SKM-1 (cell line): Measurements from ENCODE around the gene ATG5.
A peak's percentile ranks its signal among the peaks of the same experiment; 100 is the strongest.

Source experiments
- DNase-seq: peaks from one replicate; lab custom pipeline; 2025; ENCODE audit not compliant: unreplicated experiment; lab: John Stamatoyannopoulos, UW

ATG5 gene

DNA sequence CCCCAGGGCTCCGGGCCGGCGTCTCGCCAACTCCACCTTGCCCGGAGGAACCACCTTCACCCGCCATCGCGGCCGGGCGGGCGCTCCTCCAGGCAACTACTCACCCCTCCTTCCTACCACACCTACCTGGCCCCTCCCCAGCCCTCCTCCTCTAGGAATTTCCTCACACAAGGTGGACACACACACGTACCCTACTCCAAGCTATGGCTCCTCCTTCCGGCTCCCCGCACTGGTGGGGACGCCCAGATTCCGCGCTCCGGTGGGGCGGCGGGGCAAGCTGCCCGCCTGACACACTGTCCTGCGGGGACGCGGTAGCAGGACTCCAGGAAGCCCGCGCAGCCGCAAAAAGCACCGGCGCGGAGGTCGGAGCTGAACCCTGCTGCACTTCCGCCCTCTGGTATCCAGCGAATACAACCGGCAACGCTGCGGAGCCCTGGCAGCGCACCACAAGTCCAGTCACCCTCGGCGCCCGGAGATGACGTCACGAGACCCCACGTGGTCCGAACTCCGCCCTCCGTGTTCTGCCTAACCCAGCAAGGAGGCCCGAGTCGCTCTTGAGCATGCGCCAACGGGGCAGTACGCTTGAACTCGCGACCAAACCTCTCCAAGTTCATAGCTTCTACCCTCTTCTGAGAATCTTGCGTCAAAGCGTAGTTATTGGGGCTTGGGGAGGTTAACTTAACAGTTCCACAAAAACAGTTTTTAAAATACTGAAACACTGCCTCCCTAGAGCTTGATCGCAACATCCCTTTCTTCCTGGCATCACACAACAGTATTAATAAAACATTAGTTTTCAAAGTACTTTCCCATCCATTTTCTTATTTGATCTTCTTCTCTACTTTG, at the start of gene ATG5:
ATG5 (minus strand) TSS at position 425 of the 843 bp plus-strand sequence. CDS start 9,552 bp downstream, outside the sequence.
- DNase-seq = peak; percentile 98

DNA sequence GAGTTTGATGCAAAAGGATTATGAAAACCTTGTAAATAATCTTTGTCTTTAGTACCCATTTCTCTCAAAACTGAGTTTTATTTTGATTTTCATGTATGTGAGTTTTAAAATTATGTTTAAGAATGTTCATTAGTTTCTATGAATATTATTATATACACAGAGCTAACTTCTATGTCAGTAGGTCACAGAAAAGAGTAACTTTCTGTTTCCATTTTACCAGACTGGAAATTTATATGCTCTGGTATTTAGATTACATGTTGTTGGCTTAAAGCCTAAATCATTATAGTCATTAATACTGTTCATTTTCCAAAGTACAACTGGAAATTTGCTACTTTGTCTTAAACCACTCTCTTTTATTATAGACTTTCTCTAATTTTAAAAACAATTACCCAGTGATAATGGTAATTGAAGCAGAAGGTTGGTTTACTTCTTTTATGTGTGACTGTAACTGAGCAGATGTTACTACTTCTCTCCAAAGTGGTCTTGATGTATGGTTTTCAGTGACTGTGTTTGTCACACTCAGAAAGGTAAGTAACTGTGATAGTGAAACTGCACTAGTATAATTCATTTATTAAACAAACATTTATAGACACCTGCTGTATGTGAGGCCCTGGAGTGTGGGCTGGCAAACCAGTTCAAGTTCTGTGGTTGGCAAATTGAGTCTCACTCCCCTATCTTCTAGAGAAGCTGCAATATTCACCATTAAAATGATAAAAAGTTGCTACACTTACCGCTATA, 48.1 kb upstream of the ATG5 start:
- DNase-seq = no peak

DNA sequence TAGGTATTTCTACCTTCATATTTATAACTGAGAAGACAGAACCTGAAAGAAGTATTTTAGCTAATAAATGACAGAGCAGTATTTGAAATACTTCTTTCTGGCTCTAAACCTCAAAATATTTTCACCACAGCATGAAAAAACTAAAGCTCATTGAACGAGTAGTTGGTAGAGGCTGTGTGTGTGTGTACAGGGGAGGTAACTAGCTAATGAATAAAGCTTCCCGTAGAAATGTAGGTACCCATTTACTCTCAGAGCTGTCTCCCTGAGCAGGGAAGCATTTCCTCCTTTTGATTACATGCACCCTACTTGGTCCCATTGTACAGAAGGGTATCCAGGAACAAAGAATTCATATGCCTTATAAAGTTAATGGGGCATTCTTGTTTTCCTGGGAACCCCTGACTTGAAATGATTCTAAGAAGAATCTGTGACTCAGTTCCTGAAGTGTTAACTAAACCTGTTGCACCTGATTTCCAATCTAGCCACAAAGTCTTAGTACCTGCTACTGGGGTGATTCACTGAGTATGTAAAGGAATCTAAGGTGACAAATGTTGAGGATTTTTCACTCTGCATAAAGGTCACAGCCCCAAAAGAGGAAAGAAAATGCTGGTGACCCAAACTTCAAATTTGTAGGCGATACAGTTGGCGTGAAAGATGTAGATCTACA, 47.4 kb upstream of the ATG5 start:
- no peak for DNase-seq

DNA sequence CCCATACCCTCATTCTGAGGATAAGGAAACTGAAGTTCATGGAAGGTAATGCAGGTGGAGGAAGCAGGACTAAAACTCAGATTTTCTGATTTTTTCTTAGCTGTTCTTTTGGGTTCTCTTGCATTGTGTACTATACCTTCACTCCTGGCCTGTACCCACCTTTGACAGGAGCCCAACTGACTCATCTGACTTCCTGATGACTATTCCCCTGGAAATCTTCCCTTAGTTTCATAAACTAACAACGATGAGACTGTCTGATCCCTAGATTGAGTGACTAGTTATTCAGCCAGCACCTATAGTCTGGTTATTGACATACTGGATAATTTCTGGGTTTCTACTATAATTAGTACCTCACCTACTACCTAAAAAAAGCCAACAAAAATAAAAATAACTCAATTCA, 45.1 kb upstream of the ATG5 start:
- DNase-seq = no peak

DNA sequence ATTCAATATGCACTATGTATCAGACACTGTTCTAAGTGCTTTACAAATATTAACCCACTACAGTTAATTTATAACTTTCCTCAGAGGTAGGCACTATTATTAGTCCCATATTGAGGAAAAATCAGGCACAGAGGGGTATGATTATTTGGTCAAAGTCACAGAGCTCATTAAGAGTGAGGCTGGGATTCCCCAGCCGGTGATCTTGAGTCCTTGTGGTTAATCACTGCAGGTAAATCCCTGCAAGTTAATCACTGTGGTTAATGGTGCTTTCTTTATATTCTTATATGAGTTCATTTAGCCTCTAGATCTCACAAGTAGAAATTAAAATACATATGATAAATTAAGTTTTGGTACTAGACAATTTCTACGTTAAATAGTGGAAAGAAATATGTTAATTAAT, 44.2 kb upstream of the ATG5 start:
- no peak for DNase-seq

DNA sequence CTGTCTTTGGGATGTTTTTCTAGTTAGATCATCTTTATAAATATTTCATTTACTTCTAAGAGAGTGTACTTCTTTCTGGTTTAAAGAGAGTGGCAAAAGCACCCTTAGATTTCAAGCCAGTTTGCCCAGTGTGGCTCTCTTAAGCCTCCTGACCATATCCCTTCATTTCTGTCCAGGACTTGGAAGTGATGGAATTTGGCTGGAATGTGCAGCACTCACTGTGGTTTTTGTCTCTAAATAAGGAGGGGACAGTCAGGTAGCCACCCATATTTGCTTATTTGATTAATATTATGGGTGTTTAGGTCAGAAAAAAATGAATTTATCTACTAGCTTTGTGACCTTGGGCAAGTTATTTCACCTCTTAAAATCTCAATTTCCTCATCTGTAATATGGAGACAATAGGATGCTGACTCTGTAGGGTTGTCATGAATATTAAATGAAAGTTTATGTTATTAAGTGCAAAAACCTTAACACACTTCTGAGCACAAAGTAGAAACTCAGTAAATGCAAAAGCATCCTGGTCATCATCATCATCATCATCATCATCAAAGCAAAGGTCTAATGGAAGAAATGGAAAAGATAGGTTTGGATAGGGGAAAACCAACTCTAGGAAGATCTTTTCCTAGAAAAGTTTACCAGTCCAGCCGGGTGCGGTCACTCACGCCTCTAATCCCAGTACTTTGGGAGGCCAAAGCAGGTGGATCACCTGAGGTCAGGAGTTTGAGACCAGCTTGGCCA, 38.0 kb upstream of the ATG5 start:
- DNase-seq = no peak

DNA sequence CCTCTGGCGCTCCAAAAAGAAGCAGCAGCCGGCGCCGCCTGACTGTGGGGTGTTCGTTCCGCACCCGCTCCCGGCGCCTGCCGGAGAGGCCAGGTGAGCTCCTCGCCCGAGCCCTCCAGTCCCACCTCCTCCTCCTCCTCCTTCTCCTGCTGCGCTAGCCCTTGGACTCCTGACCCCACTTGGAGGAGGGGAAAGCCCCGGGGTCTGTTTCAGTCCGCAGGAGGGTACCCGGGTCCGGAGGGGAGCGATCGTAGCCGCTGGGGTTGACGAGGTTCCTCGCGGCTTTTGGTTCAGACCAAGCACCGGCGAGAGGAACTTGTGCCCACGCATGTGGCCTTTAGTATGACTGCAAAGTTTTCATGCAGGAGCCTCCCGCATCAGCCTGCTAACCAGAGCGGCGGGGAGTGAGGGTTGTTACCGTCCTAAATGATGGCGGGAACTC, 35.5 kb upstream of the ATG5 start:
- no peak for DNase-seq

DNA sequence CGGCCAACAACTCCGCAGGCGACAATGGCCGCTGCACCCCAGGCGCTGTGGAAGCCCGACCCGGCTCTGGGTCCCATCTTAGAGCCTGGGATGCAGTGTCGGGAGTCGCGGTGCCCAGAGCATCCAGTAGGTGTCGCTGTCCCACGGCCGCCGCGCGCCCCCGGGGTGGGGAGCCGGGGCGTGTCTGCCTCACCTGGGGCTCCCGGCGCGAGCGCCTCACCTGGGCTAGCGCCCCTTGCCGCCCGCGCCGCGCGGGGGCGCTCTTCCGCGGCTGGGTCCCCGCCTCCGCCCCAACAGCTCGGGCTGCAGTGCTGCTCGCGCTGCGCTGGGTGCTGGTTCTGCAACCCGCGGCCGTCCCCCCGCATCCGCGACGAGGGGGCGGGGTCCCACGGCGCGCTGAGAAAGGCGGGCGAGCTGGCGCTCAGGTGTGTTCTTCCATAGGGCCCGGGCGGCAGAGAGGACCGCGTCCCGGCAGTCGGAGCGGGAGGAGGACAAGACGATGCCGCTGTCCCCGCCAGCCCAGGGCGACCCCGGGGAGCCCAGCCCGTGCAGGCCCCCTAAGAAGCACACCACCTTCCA, 34.9 kb upstream of the ATG5 start, which contains the start of gene CRYBG1:
CRYBG1 (plus strand) TSS at position 308 of the 579 bp plus-strand sequence; CDS start at position 500, 192 bp downstream.
- no peak for DNase-seq

DNA sequence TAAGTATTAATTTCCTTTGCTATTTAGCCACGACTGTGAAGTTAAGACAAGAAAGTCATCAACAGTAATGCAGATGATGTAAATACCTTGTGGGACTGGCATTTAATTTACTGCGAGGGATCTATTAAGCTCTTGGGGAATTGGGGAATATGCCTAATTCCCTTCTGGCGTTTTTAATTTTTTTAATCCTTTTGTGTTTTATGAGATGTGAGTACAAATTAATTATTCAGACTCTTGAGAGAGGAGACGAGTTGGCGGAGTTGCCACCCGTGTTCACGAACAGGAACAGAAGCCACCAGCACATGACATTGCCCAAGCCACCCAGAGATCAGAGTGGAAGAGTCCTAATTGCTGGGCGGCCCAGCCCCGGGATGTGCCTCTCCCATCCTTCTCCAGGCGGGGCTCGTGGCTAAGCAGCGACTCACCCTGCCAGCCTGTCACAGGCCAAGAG, 34.4 kb upstream of the ATG5 start:
- DNase-seq = no peak

DNA sequence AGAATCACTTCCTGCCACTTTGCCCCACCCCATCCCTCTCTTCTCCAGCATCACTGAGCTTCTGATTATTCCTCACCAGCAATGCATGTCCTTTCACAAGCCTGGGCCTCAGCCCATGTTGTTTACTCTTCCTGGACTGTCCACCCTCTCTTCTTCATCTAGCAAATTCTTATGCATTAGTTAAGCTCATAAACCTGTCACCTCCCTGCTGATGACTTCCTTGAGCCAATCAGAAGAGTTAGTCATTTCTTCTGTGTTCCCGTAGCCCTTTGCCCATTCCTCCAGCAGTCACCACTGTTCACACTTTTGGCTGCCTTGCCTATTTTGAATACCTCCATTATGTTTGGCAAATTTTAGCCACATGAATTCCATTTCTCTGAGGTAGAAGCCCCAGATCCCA, 30.8 kb upstream of the ATG5 start:
- no peak for DNase-seq

DNA sequence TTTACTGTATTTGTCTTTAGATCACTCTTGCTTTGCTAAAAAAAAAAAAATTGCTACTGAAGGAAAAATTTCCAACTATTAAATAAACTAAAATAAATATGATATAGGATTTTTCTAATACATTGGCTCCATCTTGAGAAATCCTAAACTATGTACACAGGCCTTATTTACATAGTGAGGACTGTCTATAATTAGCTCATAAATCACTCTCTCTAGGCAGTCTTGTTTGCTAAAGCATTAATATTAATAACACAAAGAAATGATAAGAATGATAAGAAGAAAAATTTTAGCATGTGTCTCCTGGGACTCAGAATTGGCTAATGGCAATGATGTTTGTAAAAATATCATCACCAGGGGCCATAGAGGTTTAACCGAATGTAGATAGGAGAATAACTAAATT, 21.7 kb upstream of the ATG5 start:
- DNase-seq = no peak

DNA sequence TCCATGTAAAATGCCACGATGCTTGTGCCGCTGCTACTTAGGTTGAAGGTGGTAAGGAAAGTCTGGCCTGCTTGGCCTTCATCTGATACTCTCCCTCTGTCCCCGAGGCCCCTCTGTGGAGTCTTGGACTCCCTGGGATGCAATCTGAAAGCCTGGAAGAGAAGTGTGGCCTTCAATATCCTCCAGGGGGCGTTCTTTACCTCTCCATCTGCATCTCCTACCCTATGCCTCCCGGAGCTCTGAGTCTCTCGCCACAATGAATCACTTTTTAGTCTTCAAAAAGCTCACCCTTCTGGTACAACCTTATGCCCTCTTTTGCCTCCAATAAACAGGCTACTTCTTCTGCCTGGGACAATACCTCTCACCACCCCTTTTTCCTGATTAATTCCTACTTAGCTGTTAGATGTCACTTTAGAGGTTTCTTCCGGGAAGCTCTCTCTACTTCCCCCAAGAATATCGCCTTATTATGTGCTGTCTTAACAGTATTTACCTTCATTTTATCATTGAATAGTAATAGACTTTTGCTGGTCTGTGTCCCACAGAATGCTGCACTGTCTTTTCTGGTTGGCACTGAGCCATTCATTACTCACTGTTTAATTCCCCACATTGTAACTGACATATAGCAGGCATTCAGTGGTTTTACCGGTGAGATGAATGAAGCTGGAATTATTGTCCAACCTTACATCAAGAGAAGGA, 13.9 kb upstream of the ATG5 start:
- DNase-seq = peak; percentile 51

DNA sequence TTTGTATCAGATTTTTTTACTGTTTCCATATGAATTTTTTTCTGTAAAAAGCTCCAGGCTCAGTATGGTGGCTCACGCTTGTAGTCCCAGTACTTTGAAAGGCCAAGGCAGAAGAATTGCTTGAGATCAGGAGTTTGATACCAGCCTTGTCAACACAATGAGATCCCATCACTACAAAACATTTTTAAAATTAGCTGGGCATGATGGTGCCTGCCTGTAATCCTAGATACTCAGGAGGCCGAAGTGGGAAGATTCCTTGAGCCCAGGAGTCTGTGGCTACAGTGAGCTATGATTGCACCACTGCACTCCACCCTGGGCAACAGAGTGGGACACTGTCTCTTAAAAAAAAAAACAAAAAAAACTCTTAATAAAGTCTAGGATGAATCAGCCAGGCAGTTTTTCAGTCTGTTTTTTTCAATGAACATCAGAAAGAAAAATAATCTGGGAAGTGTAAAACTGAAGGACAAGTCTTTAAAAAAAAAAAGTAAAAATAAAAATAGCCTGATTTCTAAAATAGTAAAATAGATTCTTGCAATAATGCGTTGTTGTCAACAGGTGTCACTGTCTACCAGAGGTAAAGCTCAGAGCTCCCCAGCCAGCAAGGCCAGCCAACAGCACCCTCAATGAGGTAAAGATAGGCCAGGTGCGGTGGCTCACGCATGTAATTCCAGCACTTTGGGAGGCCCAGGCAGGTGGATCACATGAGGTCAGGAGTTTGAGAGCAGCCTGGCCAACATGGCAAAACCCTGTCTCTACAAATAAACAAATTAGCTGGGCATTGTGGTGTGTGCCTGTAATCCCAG, 9.3 kb upstream of the ATG5 start:
- DNase-seq = no peak

DNA sequence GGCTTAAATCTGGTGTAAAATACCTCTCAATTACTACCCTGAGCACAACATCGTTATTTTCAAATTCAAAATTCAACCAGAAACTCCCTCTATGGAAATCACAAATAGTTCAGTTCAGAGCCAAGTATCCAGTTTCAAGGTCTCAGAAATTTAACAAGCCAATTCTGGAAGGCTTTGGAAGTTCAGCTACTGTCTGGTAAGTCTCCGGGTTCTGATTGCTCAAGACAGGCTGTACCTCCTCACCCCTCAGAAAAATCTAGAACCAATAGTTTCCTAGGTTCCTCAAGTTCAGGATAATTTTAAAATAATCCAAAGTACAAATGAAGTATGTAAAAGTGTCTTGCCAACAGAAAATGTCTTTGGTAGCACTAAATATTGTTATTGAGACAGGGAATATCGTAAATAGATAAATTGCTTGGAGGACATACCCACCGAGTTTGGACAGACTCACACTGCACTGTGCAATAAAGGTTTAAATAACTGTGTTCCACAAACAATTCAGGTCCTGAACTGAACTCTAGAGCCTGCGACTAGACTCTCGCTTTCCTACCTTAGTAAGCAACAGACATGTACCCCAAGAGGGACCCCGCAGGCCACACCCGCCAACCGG, 729 bp downstream of the ATG5 start:
- no peak for DNase-seq

DNA sequence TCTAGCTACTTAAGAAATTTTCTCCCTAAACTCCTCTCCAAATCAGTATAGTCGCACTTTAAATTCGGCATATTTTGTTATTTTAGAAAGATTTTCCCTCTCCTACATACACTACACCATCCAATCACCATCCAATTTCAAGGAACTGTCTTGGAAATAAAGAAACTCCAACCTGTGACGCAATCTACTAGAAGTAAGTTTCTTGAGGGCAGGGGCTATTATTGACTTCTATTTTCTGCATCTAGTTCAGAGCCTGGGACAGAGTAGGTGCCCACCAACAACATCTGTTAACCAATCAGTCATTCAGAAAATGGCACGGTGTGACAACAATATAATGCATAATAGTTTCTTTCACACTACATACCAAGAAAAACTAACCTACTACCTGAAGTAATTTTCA, 3.6 kb downstream of the ATG5 start:
- no peak for DNase-seq

DNA sequence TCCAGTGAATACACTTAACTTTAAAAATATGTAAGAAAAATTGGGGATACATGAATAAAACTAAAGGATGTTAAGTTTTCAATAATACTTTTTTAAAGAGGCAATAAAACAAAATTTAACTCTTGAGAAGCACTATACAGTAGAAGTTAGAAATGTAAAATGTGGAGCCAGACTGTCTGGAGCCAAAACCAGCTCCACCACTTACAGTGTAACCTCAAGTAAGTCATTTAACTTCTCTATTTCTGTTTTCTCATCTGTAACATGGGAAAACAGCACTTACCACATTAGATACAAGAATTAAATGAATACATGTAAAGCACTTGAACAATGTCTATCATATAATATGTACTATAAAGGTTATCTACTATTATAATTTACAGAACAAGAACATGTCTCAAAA, 6.7 kb downstream of the ATG5 start:
- DNase-seq = no peak

DNA sequence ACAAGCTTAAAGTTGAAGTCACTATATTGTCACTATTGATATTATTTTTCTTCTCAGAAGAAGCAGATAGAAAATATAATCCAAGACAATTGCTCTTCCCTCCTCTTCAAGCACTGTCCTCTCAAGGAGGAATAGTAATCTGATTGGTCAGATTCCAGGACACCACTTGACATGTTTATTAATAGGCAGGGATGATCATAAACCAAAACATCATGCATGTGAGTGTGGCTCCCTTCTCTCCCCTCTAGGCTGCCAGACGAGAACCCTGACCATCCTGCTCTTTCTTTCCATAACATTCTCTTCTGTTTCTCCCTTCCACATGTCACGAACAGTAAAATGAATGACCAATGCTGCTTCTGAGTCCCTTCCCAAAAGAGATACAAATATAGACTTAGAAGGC, 7.5 kb downstream of the ATG5 start:
- DNase-seq = no peak

DNA sequence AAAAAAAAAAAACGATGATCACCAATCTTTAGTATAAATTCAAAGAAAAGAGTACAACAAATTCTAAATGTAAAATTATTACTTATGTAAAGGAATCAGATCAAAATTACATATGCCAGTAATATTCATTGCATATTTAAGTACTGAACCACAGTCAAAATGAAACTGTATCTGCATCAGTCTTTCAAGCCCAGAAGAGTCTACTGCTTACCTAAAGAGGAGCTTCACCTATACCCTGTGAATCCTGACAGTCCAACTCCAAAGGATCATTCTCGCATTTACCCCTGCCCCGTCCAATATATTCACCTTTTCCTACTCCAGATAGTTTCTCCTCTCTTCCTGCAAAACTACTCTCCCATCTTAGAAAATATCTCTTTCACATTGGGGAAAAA, 9.2 kb downstream of the ATG5 start:
- DNase-seq = no peak
